HUES6 (cell line): ENCODE measurements around the gene TTC28.

ENCODE experiments used
- H3K27ac ChIP-seq: 2 replicates; pipeline ENCODE4 v1.7.0; 2013; ENCODE audit warnings: low read depth, mild to moderate bottlenecking, low read length, inconsistent platforms
- H3K27me3 ChIP-seq: 2 replicates; pipeline ENCODE4 v1.6.1; 2013; ENCODE audit warnings: low read length; ENCODE audit not compliant: control insufficient read depth, insufficient read depth
- H3K36me3 ChIP-seq: 2 replicates; pipeline ENCODE4 v1.6.1; 2013; ENCODE audit warnings: low read length; ENCODE audit not compliant: control insufficient read depth, insufficient read depth
- H3K4me1 ChIP-seq: 2 replicates; pipeline ENCODE4 v1.6.1; 2013; ENCODE audit warnings: low read length; ENCODE audit not compliant: control insufficient read depth, insufficient read depth
- H3K4me3 ChIP-seq: 2 replicates; pipeline ENCODE4 v1.5.1; 2013; ENCODE audit warnings: low read depth, low read length
- H3K9ac ChIP-seq: one replicate; pipeline ENCODE4 v1.6.1; 2013; ENCODE audit warnings: mild to moderate bottlenecking, low read length
- H3K9me3 ChIP-seq: 2 replicates; pipeline ENCODE4 v1.6.1; 2013; ENCODE audit warnings: low read depth, low read length; ENCODE audit not compliant: control insufficient read depth, insufficient read depth

The TTC28 gene

GRCh38 chr22:28454431-28455064, 225.1 kb downstream of the TTC28 start:
- Histone ChIP-seq H3K9ac (no peak overlapping the region), H3K4me1 (no peaks in the 10 kb centered on the region), H3K4me3 (no peak overlapping the region), H3K36me3 (no peaks in the 10 kb centered on the region), H3K9me3 (no peaks in the 10 kb centered on the region), H3K27ac (no peak overlapping the region), H3K27me3 (no peaks in the 10 kb centered on the region)

GRCh38 chr22:28450109-28450508, 229.5 kb downstream of the TTC28 start:
- Histone ChIP-seq H3K4me1 (no peaks in the 10 kb centered on the region; the same call in 1 of the 2 replicates), H3K27me3 (no peaks in the 10 kb centered on the region), H3K9ac (no peak overlapping the region), H3K27ac (no peak overlapping the region), H3K9me3 (no peaks in the 10 kb centered on the region), H3K4me3 (no peak overlapping the region), H3K36me3 (no peaks in the 10 kb centered on the region)

GRCh38 chr22:28449041-28449440, 230.6 kb downstream of the TTC28 start:
- Histone ChIP-seq H3K27me3 (no peaks in the 10 kb centered on the region), H3K4me3 (no peak overlapping the region), H3K27ac (no peak overlapping the region), H3K4me1 (no peaks in the 10 kb centered on the region; the same call in 1 of the 2 replicates), H3K36me3 (no peaks in the 10 kb centered on the region), H3K9ac (no peak overlapping the region), H3K9me3 (no peaks in the 10 kb centered on the region)

GRCh38 chr22:28448625-28449024, 231.0 kb downstream of the TTC28 start:
- Histone ChIP-seq H3K36me3 (no peaks in the 10 kb centered on the region), H3K9me3 (no peaks in the 10 kb centered on the region), H3K4me1 (no peaks in the 10 kb centered on the region; the same call in 1 of the 2 replicates), H3K27me3 (no peaks in the 10 kb centered on the region), H3K9ac (no peak overlapping the region), H3K4me3 (no peak overlapping the region), H3K27ac (no peak overlapping the region)

GRCh38 chr22:28444659-28445058, 235.0 kb downstream of the TTC28 start:
- Histone ChIP-seq H3K4me3 (no peak overlapping the region), H3K9ac (no peak overlapping the region), H3K9me3 (no peaks in the 10 kb centered on the region), H3K27ac (no peak overlapping the region), H3K27me3 (no peaks in the 10 kb centered on the region), H3K4me1 (peaks cover 10% of the 10 kb centered on the region; the same call in 1 of the 2 replicates), H3K36me3 (no peaks in the 10 kb centered on the region)

- Histone ChIP-seq H3K9me3 (no peaks in the 10 kb centered on the region), H3K36me3 (no peaks in the 10 kb centered on the region), H3K27me3 (no peaks in the 10 kb centered on the region), H3K9ac (peak overlapping the region; percentile 76), H3K4me3 (peak overlapping the region; percentile 78), H3K4me1 (peaks cover 10% of the 10 kb centered on the region; the same call in 1 of the 2 replicates), H3K27ac (peak overlapping the region; percentile 46; the same call in 1 of the 2 replicates)
These were observed 236.1 kb downstream of the TTC28 start for GRCh38 chr22:28443526-28443876.

GRCh38 chr22:28442711-28443525, 236.7 kb downstream of the TTC28 start:
- peak overlapping the region; percentile 78 for H3K4me3 ChIP-seq
- peak overlapping the region; percentile 76 for H3K9ac ChIP-seq
- H3K27me3 ChIP-seq = no peaks in the 10 kb centered on the region
- H3K36me3 ChIP-seq = no peaks in the 10 kb centered on the region
- no peaks in the 10 kb centered on the region for H3K9me3 ChIP-seq
- peak overlapping the region; percentile 46; the same call in 1 of the 2 replicates for H3K27ac ChIP-seq
- peaks cover 10% of the 10 kb centered on the region; the same call in 1 of the 2 replicates for H3K4me1 ChIP-seq

GRCh38 chr22:28442264-28442710, 237.4 kb downstream of the TTC28 start:
- H3K9ac ChIP-seq = peak overlapping the region; percentile 76
- H3K4me3 ChIP-seq = peak overlapping the region; percentile 78
- H3K27ac ChIP-seq = peak overlapping the region; percentile 46; the same call in 1 of the 2 replicates
- no peaks in the 10 kb centered on the region for H3K9me3 ChIP-seq
- H3K4me1 ChIP-seq = peaks cover 10% of the 10 kb centered on the region; the same call in 1 of the 2 replicates
- H3K27me3 ChIP-seq = no peaks in the 10 kb centered on the region
- H3K36me3 ChIP-seq = no peaks in the 10 kb centered on the region

- no peaks in the 10 kb centered on the region for H3K36me3 ChIP-seq
- peak overlapping the region; percentile 76 for H3K9ac ChIP-seq
- H3K27me3 ChIP-seq = no peaks in the 10 kb centered on the region
- no peaks in the 10 kb centered on the region for H3K9me3 ChIP-seq
- H3K27ac ChIP-seq = 0 out of 2 replicates have a peak overlapping the region, but pooled peaks have one; percentile 5
- H3K4me1 ChIP-seq = peaks cover 10% of the 10 kb centered on the region; the same call in 1 of the 2 replicates
- H3K4me3 ChIP-seq = peak overlapping the region; percentile 78
These were observed 237.8 kb downstream of the TTC28 start for GRCh38 chr22:28441720-28442263.

GRCh38 chr22:28440592-28441390, 238.8 kb downstream of the TTC28 start:
- H3K27ac ChIP-seq = no peak overlapping the region
- no peaks in the 10 kb centered on the region for H3K9me3 ChIP-seq
- no peaks in the 10 kb centered on the region for H3K36me3 ChIP-seq
- H3K9ac ChIP-seq = no peak overlapping the region
- H3K4me3 ChIP-seq = no peak overlapping the region
- peaks cover 10% of the 10 kb centered on the region; the same call in 1 of the 2 replicates for H3K4me1 ChIP-seq
- H3K27me3 ChIP-seq = no peaks in the 10 kb centered on the region
